Activated CD4-positive, alpha-beta T cell treated with anti-CD3 and anti-CD28 coated beads for 1 hour (primary cell): Measurements from ENCODE around the gene CHMP6.

Experiments
- DNase-seq: peaks from one replicate; pipeline ENCODE4 v3.0.0-alpha.2; 2020

The CHMP6 gene

GRCh38 chr17:81032641-81033480, 41.2 kb downstream of the CHMP6 start:
- no peak for DNase-seq

GRCh38 chr17:81033535-81034167, 42.0 kb downstream of the CHMP6 start:
- DNase-seq, result no peak

GRCh38 chr17:81034168-81034777, 42.6 kb downstream of the CHMP6 start:
- no peak for DNase-seq

- DNase-seq, result peak; percentile 97
These were observed 43.3 kb downstream of the CHMP6 start, which contains the start of gene BAIAP2 for GRCh38 chr17:81034779-81035520. Gene BAIAP2, plus strand, starts transcription at chr17:81035151. Its CDS starts 104 bp downstream, at chr17:81035255.

GRCh38 chr17:81035521-81036196, 44.0 kb downstream of the CHMP6 start:
- DNase-seq, result no peak

- DNase-seq, result no peak
These were observed 44.7 kb downstream of the CHMP6 start for GRCh38 chr17:81036197-81036941.

GRCh38 chr17:81037026-81037797, 45.6 kb downstream of the CHMP6 start:
- DNase-seq, result no peak

GRCh38 chr17:81037798-81038733, 46.4 kb downstream of the CHMP6 start:
- no peak for DNase-seq

- no peak for DNase-seq
These were observed 47.5 kb downstream of the CHMP6 start for GRCh38 chr17:81039096-81039495.

- no peak for DNase-seq
These were observed 48.5 kb downstream of the CHMP6 start for GRCh38 chr17:81039854-81040758.

GRCh38 chr17:81040791-81041337, 49.2 kb downstream of the CHMP6 start:
- DNase-seq, result no peak

GRCh38 chr17:81042606-81043005, 51.0 kb downstream of the CHMP6 start:
- DNase-seq, result no peak

GRCh38 chr17:81043319-81043724, 51.7 kb downstream of the CHMP6 start:
- DNase-seq, result no peak

GRCh38 chr17:81043725-81044427, 52.2 kb downstream of the CHMP6 start:
- DNase-seq, result no peak

GRCh38 chr17:81044428-81044763, 52.8 kb downstream of the CHMP6 start:
- DNase-seq, result no peak

GRCh38 chr17:81044764-81045589, 53.3 kb downstream of the CHMP6 start:
- DNase-seq, result no peak

GRCh38 chr17:81045590-81046095, 54.0 kb downstream of the CHMP6 start:
- DNase-seq, result no peak
